Upper lobe of left lung (tissue), 6 donors: Measurements from ENCODE around the gene RAB6B. TPM values are rescaled to one million over a fixed set of nuclear protein-coding genes. Genes with fewer than 3 reads are reported as not detected.
A peak's percentile ranks its signal among the peaks of the same experiment; 100 is the strongest.

Experiments used
- ATAC-seq, 2 donors: fragments of 200-7000 bp; cut with Tn5 transposase; one replicate each; pipeline ENCODE4 v1.9.1; 2022; ENCODE audit warnings: mild to moderate bottlenecking in 2 of 2, moderate library complexity in 2 of 2; ENCODE audit not compliant: low FRiP score in 2 of 2
- DNase-seq, 2 donors: peaks; one replicate each; pipeline ENCODE4 v3.0.0-alpha.2; 2019 to 2020
- H3K27ac ChIP-seq, 4 donors: fragments of 200-600 bp; sonication (generic); one replicate each; pipeline ENCODE4 v1.5.1; 2016 to 2019
- H3K27me3 ChIP-seq, 4 donors: fragments of 200-600 bp; sonication (generic); one replicate each; pipeline ENCODE4 v1.5.1; 2017 to 2019
- H3K36me3 ChIP-seq, 4 donors: fragments of 200-600 bp; sonication (generic); one replicate each; pipeline ENCODE4 v1.5.1; 2016 to 2019
- H3K4me1 ChIP-seq, 4 donors: fragments of 200-600 bp; sonication (generic); one replicate each; pipeline ENCODE4 v1.5.1; 2018 to 2019
- H3K4me3 ChIP-seq, 4 donors: fragments of 200-600 bp; sonication (generic); one replicate each; pipeline ENCODE4 v1.5.1; 2017 to 2019; ENCODE audit warnings: mild to moderate bottlenecking in 2 of 4, moderate library complexity in 1 of 4
- H3K9me3 ChIP-seq, 4 donors: fragments of 200-600 bp; sonication (generic); one replicate each; pipeline ENCODE4 v1.5.1; 2018 to 2019
- CTCF ChIP-seq, 6 experiments: fragments of 450-650 bp in 4 of 6; fragments of 200-600 bp in 2 of 6; sonication (generic) in 2 of 6; IDR thresholded peaks; one replicate each; pipeline ENCODE4 v1.5.1; 2016 to 2019; ENCODE audit warnings: antibody characterized with exemption in 6 of 6
- EP300 ChIP-seq, 4 donors: sonication (generic); formaldehyde crosslinking; IDR thresholded peaks; one replicate each; pipeline ENCODE4 v1.5.1; 2017; ENCODE audit warnings: antibody characterized with exemption in 4 of 4, control low read depth in 2 of 4
- POLR2A ChIP-seq, 4 donors: fragments of 450-650 bp; IDR thresholded peaks; one replicate each; pipeline ENCODE4 v1.5.1; 2016 to 2017; ENCODE audit warnings: antibody characterized with exemption in 4 of 4, mild to moderate bottlenecking in 2 of 4
- POLR2AphosphoS5 ChIP-seq, 2 donors: sonication (generic); formaldehyde crosslinking; IDR thresholded peaks; one replicate each; pipeline ENCODE4 v1.5.1; 2017; ENCODE audit warnings: antibody characterized with exemption in 2 of 2
- WGBS, 2 donors: methylation state at CpG; one replicate each; pipeline ENCODE4 v1.1.5; 2017 to 2018; 5-methylcytosine and 5-hydroxymethylcytosine counted together
- total RNA-seq, 6 donors: library from RNA; depleted of rRNA in 4 of 6; stranded (reverse); fragments of >200 nt in 4 of 6; gene quantifications; one replicate each; pipeline versions ENCODE4 v1.1.0 to v1.2.1, GENCODE V29; 2016 to 2021
- donor health status: DM: no; HTN: no; CAD: no; lungs with moderate emphysema.
- donor health status: DM: no; HTN: yes; CAD: no; lungs with severe emphysema.

RAB6B gene
- total RNA-seq, 6 donors from 2014 or later: 1.00 to 6.3 (median 2.8) TPM

- no peaks in the 10 kb centered on the region for H3K4me1 ChIP-seq
- no peaks in the 10 kb centered on the region for H3K36me3 ChIP-seq
- no peak overlapping the region for H3K27ac ChIP-seq
- no peaks in the 10 kb centered on the region for H3K27me3 ChIP-seq
- WGBS, 2 donors: 89 to 100% methylated on average over 2 to 4 of the region's 4 CpGs
- DNase-seq (peak in 1 of 2 donors; percentile 6), ATAC-seq (no peak)
- no peak overlapping the region for H3K4me3 ChIP-seq
- TF ChIP-seq POLR2AphosphoS5 (IDR thresholded peaks at IDR 0.05) (no peak), EP300 (IDR thresholded peaks at IDR 0.05) (no peak), POLR2A (IDR thresholded peaks at IDR 0.05) (no peak), CTCF (IDR thresholded peaks at IDR 0.05) (no peak)
- peaks cover 0 to 2% (median 0%) of the 10 kb centered on the region in 4 donors for H3K9me3 ChIP-seq
Measured at GRCh38 chr3:133880886-133881455, 14.7 kb downstream of the RAB6B start.

DNA sequence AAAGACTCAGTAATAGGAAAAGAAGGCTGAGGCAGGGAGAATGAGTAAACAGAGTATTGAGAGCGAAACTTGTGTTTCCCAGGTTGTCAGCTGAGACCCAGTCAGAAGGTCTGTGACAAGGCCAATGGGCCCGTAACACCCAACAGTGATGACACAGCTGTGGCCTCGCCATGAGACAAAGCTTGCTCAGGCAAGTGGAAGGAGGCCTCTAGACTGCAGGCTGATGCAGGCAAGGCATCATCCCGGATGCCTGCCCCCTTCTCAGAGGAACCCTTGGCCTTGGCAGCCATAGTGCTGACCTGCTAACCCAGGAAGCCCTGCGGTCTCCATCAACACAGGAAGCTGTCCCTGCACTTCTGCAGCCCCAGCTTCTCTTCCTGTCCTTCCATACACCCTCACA is 15.4 kb downstream of the RAB6B start:
- ATAC-seq (no peak), DNase-seq (peak in 1 of 2 donors; percentile 21)
- 81 to 86% methylated on average over 3 to 5 of the region's 5 CpGs for WGBS, 2 donors
- no peak for TF ChIP-seq POLR2AphosphoS5 (IDR thresholded peaks at IDR 0.05)
- no peak for TF ChIP-seq POLR2A (IDR thresholded peaks at IDR 0.05)
- no peak for TF ChIP-seq EP300 (IDR thresholded peaks at IDR 0.05)
- no peak for TF ChIP-seq CTCF (IDR thresholded peaks at IDR 0.05)
- Histone ChIP-seq H3K4me3 (no peak overlapping the region), H3K27me3 (no peaks in the 10 kb centered on the region), H3K36me3 (no peaks in the 10 kb centered on the region), H3K9me3 (peaks cover 0 to 2% (median 0%) of the 10 kb centered on the region in 4 donors), H3K27ac (no peak overlapping the region), H3K4me1 (no peaks in the 10 kb centered on the region)

GRCh38 chr3:133878518-133878917 is 17.2 kb downstream of the RAB6B start:
- Histone ChIP-seq H3K4me1 (no peaks in the 10 kb centered on the region), H3K36me3 (no peaks in the 10 kb centered on the region)
- ATAC-seq: no peak

GRCh38 chr3:133877221-133877620 is 18.5 kb downstream of the RAB6B start:
- TF ChIP-seq CTCF (IDR thresholded peaks at IDR 0.05): no peak
- no peak for TF ChIP-seq EP300 (IDR thresholded peaks at IDR 0.05)
- TF ChIP-seq POLR2A (IDR thresholded peaks at IDR 0.05): no peak
- TF ChIP-seq POLR2AphosphoS5 (IDR thresholded peaks at IDR 0.05): no peak
- Histone ChIP-seq H3K36me3 (no peaks in the 10 kb centered on the region), H3K4me3 (no peak overlapping the region), H3K9me3 (peaks cover 0 to 2% (median 0%) of the 10 kb centered on the region in 4 donors), H3K27me3 (no peaks in the 10 kb centered on the region), H3K4me1 (no peaks in the 10 kb centered on the region), H3K27ac (no peak overlapping the region)
- ATAC-seq: no peak
- no peak for DNase-seq
- whole genome bisulfite sequencing, 2 donors: 92 to 93% methylated on average over 2 of the region's 2 CpGs

More at GRCh38 chr3:133878518-133878917, 17.2 kb downstream of the RAB6B start:
- Histone ChIP-seq H3K4me3 (no peak overlapping the region), H3K9me3 (peaks cover 0 to 2% (median 0%) of the 10 kb centered on the region in 4 donors), H3K27ac (no peak overlapping the region), H3K27me3 (no peaks in the 10 kb centered on the region)
- 92 to 100% methylated on average over 3 of the region's 3 CpGs for WGBS, 2 donors
- DNase-seq: no peak
- TF ChIP-seq CTCF (IDR thresholded peaks at IDR 0.05) (no peak), POLR2A (IDR thresholded peaks at IDR 0.05) (no peak), POLR2AphosphoS5 (IDR thresholded peaks at IDR 0.05) (no peak), EP300 (IDR thresholded peaks at IDR 0.05) (no peak)
